Spleen (tissue), 7 donors: Measurements from ENCODE around the gene RAB7B.

Source experiments
- CTCF ChIP-seq, 11 experiments: fragments of 200-600 bp in 7 of 11; fragments of 450-650 bp in 4 of 11; sonication (generic) in 4 of 11; IDR thresholded peaks in 8 of 11; conservative IDR thresholded peaks in 3 of 11; 1 replicate in 7 of 11; 2 replicates in 4 of 11; pipeline versions ENCODE4 v1.4.0 to v1.8.0; 2016 to 2021; ENCODE audit warnings: antibody characterized with exemption in 11 of 11, inconsistent platforms in 4 of 11, mild to moderate bottlenecking in 1 of 11
- POLR2A ChIP-seq, 3 donors: fragments of 450-650 bp; IDR thresholded peaks; one replicate each; pipeline ENCODE4 v1.5.1; 2017; ENCODE audit warnings: antibody characterized with exemption in 3 of 3, mild to moderate bottlenecking in 1 of 3
- donor health status: DM: no; HTN: no; CAD: no; lungs with moderate emphysema.
- donor health status: DM: no; HTN: no; CAD: no.
- donor health status: DM: no; HTN: no; CAD: no.

- TF ChIP-seq CTCF (IDR thresholded peaks at IDR 0.05 in 8 of 11, conservative IDR thresholded peaks at IDR 0.05 in 3 of 11) (no peak), POLR2A (IDR thresholded peaks at IDR 0.05) (no peak)
These were observed 14.6 kb downstream of the RAB7B start for GRCh38 chr1:205988585-205988995.
